ENCODE results near the gene NAT16.

DNA sequence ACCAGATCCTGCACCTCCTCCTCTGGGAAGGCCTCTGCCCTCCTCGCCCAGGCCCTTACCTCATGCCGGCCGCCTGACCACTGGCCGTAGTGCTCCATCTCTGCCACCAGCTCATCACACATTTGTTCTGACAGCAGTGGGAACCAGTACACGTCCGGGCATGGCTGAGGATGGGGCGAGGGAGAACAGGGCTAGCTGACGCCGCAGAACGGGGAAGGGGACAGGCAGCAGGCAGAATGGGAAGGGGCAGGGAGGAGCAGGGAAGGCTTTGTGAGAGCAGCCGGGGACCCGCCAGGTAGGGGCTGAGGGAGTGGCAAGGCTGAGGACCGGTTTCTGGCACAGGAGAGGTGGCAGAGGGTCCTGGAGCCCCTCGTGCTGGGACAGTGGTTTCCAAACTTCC is 28.7 kb upstream of the NAT16 start:
- TF ChIP-seq, protein P1, sequence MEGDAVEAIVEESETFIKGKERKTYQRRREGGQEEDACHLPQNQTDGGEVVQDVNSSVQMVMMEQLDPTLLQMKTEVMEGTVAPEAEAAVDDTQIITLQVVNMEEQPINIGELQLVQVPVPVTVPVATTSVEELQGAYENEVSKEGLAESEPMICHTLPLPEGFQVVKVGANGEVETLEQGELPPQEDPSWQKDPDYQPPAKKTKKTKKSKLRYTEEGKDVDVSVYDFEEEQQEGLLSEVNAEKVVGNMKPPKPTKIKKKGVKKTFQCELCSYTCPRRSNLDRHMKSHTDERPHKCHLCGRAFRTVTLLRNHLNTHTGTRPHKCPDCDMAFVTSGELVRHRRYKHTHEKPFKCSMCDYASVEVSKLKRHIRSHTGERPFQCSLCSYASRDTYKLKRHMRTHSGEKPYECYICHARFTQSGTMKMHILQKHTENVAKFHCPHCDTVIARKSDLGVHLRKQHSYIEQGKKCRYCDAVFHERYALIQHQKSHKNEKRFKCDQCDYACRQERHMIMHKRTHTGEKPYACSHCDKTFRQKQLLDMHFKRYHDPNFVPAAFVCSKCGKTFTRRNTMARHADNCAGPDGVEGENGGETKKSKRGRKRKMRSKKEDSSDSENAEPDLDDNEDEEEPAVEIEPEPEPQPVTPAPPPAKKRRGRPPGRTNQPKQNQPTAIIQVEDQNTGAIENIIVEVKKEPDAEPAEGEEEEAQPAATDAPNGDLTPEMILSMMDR (IDR thresholded peaks at IDR 0.05 in 8 of 11, conservative IDR thresholded peaks at IDR 0.05 in 3 of 11), result no peak
- no peak for TF ChIP-seq POLR2A (IDR thresholded peaks at IDR 0.05)
